Upper lobe of left lung (tissue), 4 donors: ENCODE results near the gene LRRC45.

Experiments
- EP300 ChIP-seq, 4 donors: sonication (generic); formaldehyde crosslinking; IDR thresholded peaks; one replicate each; pipeline ENCODE4 v1.5.1; 2017; ENCODE audit warnings: antibody characterized with exemption in 4 of 4, control low read depth in 2 of 4
- POLR2A ChIP-seq, 4 donors: fragments of 450-650 bp; IDR thresholded peaks; one replicate each; pipeline ENCODE4 v1.5.1; 2016 to 2017; ENCODE audit warnings: antibody characterized with exemption in 4 of 4, mild to moderate bottlenecking in 2 of 4
- POLR2AphosphoS5 ChIP-seq, 2 donors: sonication (generic); formaldehyde crosslinking; IDR thresholded peaks; one replicate each; pipeline ENCODE4 v1.5.1; 2017; ENCODE audit warnings: antibody characterized with exemption in 2 of 2
- TF ChIP-seq, protein P1 (sequence below), 6 experiments: fragments of 450-650 bp in 4 of 6; fragments of 200-600 bp in 2 of 6; sonication (generic) in 2 of 6; IDR thresholded peaks; one replicate each; pipeline ENCODE4 v1.5.1; 2016 to 2019; ENCODE audit warnings: antibody characterized with exemption in 6 of 6

DNA sequence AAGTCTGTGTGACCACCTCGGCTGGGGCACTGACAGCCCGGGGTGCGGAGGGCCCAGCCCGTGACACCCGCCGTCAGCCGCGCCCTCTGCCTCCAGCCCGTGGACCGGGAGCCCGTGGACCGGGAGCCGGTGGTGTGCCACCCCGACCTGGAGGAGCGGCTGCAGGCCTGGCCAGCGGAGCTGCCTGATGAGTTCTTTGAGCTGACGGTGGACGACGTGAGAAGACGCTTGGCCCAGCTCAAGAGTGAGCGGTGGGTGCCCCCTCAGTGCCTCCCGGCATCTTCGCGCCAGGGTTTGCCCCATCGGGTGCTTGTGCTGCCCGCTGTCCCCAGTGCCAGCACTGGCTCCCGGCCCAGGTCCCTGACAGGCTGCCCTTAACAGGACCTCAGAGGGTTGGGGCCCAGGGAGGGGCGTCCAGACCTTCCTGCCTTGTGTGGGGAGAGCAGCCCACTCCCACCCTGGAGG, 14.1 kb upstream of the LRRC45 start:
- TF ChIP-seq, protein P1, sequence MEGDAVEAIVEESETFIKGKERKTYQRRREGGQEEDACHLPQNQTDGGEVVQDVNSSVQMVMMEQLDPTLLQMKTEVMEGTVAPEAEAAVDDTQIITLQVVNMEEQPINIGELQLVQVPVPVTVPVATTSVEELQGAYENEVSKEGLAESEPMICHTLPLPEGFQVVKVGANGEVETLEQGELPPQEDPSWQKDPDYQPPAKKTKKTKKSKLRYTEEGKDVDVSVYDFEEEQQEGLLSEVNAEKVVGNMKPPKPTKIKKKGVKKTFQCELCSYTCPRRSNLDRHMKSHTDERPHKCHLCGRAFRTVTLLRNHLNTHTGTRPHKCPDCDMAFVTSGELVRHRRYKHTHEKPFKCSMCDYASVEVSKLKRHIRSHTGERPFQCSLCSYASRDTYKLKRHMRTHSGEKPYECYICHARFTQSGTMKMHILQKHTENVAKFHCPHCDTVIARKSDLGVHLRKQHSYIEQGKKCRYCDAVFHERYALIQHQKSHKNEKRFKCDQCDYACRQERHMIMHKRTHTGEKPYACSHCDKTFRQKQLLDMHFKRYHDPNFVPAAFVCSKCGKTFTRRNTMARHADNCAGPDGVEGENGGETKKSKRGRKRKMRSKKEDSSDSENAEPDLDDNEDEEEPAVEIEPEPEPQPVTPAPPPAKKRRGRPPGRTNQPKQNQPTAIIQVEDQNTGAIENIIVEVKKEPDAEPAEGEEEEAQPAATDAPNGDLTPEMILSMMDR (IDR thresholded peaks at IDR 0.05), result no peak
- no peak for TF ChIP-seq POLR2A (IDR thresholded peaks at IDR 0.05)
- no peak for TF ChIP-seq POLR2AphosphoS5 (IDR thresholded peaks at IDR 0.05)
- TF ChIP-seq EP300 (IDR thresholded peaks at IDR 0.05), result no peak
